ENCODE results near the gene POU6F1.

DNA sequence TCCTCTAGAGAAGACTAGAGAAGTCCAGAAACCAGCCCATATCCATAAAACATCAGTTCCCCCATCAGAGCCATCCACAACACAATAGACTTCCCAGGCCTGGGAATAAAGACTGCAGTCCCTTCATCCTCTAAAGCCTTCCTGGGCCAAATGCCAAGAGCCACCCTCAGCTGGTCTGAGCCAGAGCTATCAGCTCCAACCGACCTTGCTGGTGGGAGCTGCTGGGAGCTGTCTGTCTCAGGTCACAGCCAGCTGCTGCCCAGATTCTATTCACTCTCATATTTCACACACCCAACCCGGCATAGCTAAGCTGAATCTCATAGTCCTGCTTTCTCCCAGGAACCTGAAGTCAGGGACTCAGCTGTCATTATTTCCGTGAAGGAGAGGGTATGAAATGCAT, 34.0 kb downstream of the POU6F1 start:
- TF ChIP-seq CTCF (IDR thresholded peaks at IDR 0.05; ENCODE audit: low read depth, low read length, missing input control), result no peak
- TF ChIP-seq, protein P1, sequence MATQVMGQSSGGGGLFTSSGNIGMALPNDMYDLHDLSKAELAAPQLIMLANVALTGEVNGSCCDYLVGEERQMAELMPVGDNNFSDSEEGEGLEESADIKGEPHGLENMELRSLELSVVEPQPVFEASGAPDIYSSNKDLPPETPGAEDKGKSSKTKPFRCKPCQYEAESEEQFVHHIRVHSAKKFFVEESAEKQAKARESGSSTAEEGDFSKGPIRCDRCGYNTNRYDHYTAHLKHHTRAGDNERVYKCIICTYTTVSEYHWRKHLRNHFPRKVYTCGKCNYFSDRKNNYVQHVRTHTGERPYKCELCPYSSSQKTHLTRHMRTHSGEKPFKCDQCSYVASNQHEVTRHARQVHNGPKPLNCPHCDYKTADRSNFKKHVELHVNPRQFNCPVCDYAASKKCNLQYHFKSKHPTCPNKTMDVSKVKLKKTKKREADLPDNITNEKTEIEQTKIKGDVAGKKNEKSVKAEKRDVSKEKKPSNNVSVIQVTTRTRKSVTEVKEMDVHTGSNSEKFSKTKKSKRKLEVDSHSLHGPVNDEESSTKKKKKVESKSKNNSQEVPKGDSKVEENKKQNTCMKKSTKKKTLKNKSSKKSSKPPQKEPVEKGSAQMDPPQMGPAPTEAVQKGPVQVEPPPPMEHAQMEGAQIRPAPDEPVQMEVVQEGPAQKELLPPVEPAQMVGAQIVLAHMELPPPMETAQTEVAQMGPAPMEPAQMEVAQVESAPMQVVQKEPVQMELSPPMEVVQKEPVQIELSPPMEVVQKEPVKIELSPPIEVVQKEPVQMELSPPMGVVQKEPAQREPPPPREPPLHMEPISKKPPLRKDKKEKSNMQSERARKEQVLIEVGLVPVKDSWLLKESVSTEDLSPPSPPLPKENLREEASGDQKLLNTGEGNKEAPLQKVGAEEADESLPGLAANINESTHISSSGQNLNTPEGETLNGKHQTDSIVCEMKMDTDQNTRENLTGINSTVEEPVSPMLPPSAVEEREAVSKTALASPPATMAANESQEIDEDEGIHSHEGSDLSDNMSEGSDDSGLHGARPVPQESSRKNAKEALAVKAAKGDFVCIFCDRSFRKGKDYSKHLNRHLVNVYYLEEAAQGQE (IDR thresholded peaks at IDR 0.05), result no peak
- no peak for TF ChIP-seq ATF3 (IDR thresholded peaks at IDR 0.05)
- no peak for TF ChIP-seq MAX (IDR thresholded peaks at IDR 0.05)
- TF ChIP-seq GABPA (IDR thresholded peaks at IDR 0.05 in 1 of 2, conservative IDR thresholded peaks at IDR 0.05 in 1 of 2), result no peak
- no peak for TF ChIP-seq FOXA2 (IDR thresholded peaks at IDR 0.05)
- no peak for TF ChIP-seq RXRA (IDR thresholded peaks at IDR 0.05)
- no peak for TF ChIP-seq SP1 (IDR thresholded peaks at IDR 0.05)
- TF ChIP-seq YY1 (IDR thresholded peaks at IDR 0.05), result no peak
